ENCODE measurements around the gene SPATA32. TPM values are rescaled to one million over a fixed set of nuclear protein-coding genes. Genes with fewer than 3 reads are reported as not detected.

Gene SPATA32
- total RNA-seq, 1 experiment from 2014 or later: 0.48 TPM

Other genes starting within 250 kb of the SPATA32 start
- gene DCAKD, start 210.5 kb downstream of the SPATA32 start, total RNA-seq (2021): 57.9 and 68.8 TPM in 2 replicates
- gene NMT1, start 200.8 kb downstream of the SPATA32 start, total RNA-seq (2021): 103 and 132 TPM in 2 replicates
- 92.4 and 138 TPM in 2 replicates for gene PLCD3, start 129.6 kb downstream of the SPATA32 start, total RNA-seq (2021)
- gene ACBD4, start 126.4 kb downstream of the SPATA32 start, total RNA-seq (2021): 14.6 and 19.5 TPM in 2 replicates
- 49.3 and 64.9 TPM in 2 replicates for gene HEXIM1, start 113.6 kb downstream of the SPATA32 start, total RNA-seq (2021)
- gene HEXIM2, start 100.2 kb downstream of the SPATA32 start, total RNA-seq (2021): 22.4 and 32.2 TPM in 2 replicates
- 12.9 and 18.7 TPM in 2 replicates for gene FMNL1, start 40.2 kb downstream of the SPATA32 start, total RNA-seq (2021)
- gene MAP3K14, start 54.9 kb upstream of the SPATA32 start, total RNA-seq (2021): 58.3 and 72.4 TPM in 2 replicates
- gene ARHGAP27, start 170.8 kb upstream of the SPATA32 start, total RNA-seq (2021): 60.6 and 61.4 TPM in 2 replicates
- 42.5 and 49.6 TPM in 2 replicates for gene PLEKHM1, start 228.6 kb upstream of the SPATA32 start, total RNA-seq (2021)

Measured in PC-9 (cell line).